Erythroblast (primary cell): ENCODE data around the gene CMTM3.

Source experiments
- GATA1 ChIP-seq: IDR thresholded peaks from 2 replicates; pipeline ENCODE4 v1.6.1; 2011; ENCODE audit warnings: low read depth, mild to moderate bottlenecking, control low read depth, low read length, moderate library complexity
- POLR2A ChIP-seq: IDR thresholded peaks from 2 replicates; pipeline ENCODE4 v1.6.1; 2011; ENCODE audit warnings: mild to moderate bottlenecking, low read length

- TF ChIP-seq POLR2A (no peak), GATA1 (no peak)
These were observed 40.8 kb upstream of the CMTM3 start for GRCh38 chr16:66563574-66564334.
